ENCODE data around the gene TMEM50B. TPM values are rescaled to one million over a fixed set of nuclear protein-coding genes. Genes with fewer than 3 reads are reported as not detected.
A peak's percentile ranks its signal among the peaks of the same experiment; 100 is the strongest.

TMEM50B gene
- total and polyA plus RNA-seq, 2 of the 8 experiments (the other 6 are each of a cell fraction or from before 2014, with no cell fraction given), result 16.8 to 20.5 TPM

DNA sequence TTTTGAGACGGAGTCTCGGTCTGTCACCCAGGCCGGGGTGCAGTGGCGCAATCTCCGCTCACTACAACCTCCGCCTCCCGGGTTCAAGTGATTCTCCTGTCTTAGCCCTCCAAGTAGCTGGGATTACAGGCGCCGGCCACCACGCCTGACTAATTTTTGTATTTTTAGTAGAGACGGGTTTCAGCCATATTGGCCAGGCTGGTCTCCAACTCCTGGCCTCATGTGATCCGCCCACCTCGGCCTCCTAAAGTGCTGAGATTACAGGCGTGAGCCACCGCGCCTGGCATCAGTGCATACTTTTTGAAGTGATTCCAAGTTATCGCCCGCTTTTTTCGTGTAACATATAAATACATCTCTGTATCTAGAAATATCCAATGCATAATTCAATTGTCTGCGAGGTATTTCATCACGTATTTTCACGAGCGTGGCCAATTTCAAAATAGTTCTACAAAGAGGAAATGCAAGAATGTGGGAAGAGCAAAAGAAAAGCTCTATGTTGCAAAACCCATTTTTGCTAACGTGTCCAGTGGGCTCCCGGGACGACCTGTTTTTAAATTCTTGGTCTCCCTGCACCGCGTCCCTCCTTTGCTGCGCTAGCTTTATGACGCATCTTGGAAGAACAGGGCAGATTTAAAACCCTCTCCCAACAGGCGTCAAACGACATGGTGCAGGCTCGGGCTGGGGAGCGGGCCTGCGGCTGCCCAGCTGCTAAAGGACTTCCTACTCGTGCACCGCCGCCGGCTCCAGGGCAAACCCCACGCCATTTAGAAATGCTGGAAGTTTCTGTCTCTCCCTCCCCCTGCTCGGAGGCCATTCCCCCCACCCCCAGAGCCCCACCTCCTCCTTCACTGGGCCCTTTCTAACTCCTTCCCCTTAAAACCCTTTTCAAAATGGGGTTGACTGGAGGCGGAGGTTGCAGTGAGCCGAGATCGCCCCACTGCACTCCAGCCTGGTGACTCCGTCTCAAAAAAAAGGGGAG is 77.5 kb downstream of the TMEM50B start (continued):
- TF ChIP-seq, protein P1, sequence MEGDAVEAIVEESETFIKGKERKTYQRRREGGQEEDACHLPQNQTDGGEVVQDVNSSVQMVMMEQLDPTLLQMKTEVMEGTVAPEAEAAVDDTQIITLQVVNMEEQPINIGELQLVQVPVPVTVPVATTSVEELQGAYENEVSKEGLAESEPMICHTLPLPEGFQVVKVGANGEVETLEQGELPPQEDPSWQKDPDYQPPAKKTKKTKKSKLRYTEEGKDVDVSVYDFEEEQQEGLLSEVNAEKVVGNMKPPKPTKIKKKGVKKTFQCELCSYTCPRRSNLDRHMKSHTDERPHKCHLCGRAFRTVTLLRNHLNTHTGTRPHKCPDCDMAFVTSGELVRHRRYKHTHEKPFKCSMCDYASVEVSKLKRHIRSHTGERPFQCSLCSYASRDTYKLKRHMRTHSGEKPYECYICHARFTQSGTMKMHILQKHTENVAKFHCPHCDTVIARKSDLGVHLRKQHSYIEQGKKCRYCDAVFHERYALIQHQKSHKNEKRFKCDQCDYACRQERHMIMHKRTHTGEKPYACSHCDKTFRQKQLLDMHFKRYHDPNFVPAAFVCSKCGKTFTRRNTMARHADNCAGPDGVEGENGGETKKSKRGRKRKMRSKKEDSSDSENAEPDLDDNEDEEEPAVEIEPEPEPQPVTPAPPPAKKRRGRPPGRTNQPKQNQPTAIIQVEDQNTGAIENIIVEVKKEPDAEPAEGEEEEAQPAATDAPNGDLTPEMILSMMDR (IDR thresholded peaks at IDR 0.05; ENCODE audit: control extremely low read depth in 1 of 3, insufficient read depth in 1 of 3, low read depth in 1 of 3, low read length in 3 of 3), result no peak
- 0 out of 2 replicates have a peak, but pooled peaks have one; percentile 13 for TF ChIP-seq PHF8 (conservative IDR thresholded peaks at IDR 0.05; ENCODE audit: low read depth, low read length)
- TF ChIP-seq, protein P2, sequence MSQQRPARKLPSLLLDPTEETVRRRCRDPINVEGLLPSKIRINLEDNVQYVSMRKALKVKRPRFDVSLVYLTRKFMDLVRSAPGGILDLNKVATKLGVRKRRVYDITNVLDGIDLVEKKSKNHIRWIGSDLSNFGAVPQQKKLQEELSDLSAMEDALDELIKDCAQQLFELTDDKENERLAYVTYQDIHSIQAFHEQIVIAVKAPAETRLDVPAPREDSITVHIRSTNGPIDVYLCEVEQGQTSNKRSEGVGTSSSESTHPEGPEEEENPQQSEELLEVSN (IDR thresholded peaks at IDR 0.05), result peak; percentile 88
- TF ChIP-seq RFX5 (IDR thresholded peaks at IDR 0.05; ENCODE audit: borderline replicate concordance, low read depth, low read length), result no peak
- TF ChIP-seq CHD2 (IDR thresholded peaks at IDR 0.05; ENCODE audit: low read length), result no peak
- TF ChIP-seq JUND (IDR thresholded peaks at IDR 0.05; ENCODE audit: low read length), result no peak
- no peak for TF ChIP-seq EP300 (IDR thresholded peaks at IDR 0.05; ENCODE audit: borderline replicate concordance in 1 of 2, low read depth in 2 of 2, low read length in 2 of 2)
- TF ChIP-seq ZNF274 (IDR thresholded peaks at IDR 0.05; ENCODE audit: borderline replicate concordance, extremely low read depth, low read length), result no peak
- TF ChIP-seq, protein P3, sequence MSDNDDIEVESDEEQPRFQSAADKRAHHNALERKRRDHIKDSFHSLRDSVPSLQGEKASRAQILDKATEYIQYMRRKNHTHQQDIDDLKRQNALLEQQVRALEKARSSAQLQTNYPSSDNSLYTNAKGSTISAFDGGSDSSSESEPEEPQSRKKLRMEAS (IDR thresholded peaks at IDR 0.05), result peak; percentile 89
